Stimulated activated CD4-positive, alpha-beta T cell treated with anti-CD3 and anti-CD28 coated beads, Interleukin-4, amount 100 ng/mL, for 48 hours (primary cell): Measurements from ENCODE around the gene DLL3.
"Not testable (repeated sequence)": the region's sequence is repeated elsewhere in the genome, so short reads cannot be mapped to it uniquely, and the experiment has no call there.

Experiments used
- DNase-seq, 2 donors: peaks; one replicate each; pipeline ENCODE4 v3.0.0-alpha.2; 2020; ENCODE audit warnings: low read depth in 2 of 2

DLL3 gene, protein sequence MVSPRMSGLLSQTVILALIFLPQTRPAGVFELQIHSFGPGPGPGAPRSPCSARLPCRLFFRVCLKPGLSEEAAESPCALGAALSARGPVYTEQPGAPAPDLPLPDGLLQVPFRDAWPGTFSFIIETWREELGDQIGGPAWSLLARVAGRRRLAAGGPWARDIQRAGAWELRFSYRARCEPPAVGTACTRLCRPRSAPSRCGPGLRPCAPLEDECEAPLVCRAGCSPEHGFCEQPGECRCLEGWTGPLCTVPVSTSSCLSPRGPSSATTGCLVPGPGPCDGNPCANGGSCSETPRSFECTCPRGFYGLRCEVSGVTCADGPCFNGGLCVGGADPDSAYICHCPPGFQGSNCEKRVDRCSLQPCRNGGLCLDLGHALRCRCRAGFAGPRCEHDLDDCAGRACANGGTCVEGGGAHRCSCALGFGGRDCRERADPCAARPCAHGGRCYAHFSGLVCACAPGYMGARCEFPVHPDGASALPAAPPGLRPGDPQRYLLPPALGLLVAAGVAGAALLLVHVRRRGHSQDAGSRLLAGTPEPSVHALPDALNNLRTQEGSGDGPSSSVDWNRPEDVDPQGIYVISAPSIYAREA

DNA sequence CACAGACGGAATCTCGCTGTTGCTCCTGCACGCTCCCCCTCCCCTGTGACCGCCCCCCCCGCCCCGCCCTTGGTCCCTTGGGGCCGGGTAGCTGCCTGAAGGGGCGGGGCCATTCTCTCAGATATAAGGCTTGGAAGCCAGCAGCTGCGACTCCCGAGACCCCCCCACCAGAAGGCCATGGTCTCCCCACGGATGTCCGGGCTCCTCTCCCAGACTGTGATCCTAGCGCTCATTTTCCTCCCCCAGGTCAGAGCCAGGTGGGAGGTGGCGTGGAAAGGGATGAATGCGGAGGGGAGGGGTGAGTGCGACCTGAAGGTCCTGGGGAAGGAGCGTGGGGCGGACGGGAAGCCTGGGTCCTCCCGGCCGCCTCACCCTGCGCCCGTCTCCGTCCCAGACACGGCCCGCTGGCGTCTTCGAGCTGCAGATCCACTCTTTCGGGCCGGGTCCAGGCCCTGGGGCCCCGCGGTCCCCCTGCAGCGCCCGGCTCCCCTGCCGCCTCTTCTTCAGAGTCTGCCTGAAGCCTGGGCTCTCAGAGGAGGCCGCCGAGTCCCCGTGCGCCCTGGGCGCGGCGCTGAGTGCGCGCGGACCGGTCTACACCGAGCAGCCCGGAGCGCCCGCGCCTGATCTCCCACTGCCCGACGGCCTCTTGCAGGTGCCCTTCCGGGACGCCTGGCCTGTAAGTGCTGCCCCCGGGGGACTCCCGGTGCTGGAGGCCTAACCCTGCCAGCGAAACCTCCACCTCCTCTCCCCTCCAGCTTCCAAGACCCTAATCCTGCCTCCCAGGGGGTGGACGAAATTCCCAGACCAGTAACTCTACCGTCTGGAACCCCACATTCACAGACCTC is at the start of gene DLL3:
TSS of gene DLL3 (plus strand) at position 150 of the 845 bp plus-strand sequence. CDS start at position 178, 28 bp downstream.
- no peak for DNase-seq

DNA sequence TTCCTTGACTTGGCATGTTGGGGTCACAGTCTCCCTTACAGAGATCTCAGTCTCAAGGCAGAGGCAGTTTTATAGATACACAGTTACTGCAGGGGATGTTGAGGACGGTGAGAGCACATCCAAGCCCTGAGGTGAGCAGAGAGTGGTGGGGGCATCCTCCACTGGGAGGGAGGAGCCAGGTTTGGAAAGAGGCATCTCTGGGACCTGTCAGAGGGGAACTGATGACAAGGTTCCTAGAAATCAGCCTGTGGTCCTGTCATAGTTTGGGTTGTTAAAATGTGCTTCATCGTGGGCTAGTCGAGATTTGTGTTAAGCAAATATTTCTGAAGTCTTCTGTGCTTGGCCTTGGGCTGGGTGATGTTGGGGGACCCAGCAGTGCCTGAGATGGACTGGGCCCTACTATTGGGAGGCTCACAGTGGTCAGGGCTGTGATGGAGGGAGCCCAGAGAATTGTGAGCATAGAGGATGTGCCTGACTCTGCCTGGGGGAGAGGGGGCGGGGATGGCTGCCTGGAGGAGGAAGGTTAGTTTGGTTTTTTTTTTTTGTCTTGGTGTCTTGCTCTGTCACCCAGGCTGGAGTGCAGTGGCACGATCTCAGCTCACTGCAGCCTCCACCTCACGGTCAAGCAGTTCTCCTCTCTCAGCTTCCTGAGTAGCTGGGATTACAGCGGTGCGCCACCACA is 49.5 kb upstream of the DLL3 start:
- DNase-seq, result no peak

DNA sequence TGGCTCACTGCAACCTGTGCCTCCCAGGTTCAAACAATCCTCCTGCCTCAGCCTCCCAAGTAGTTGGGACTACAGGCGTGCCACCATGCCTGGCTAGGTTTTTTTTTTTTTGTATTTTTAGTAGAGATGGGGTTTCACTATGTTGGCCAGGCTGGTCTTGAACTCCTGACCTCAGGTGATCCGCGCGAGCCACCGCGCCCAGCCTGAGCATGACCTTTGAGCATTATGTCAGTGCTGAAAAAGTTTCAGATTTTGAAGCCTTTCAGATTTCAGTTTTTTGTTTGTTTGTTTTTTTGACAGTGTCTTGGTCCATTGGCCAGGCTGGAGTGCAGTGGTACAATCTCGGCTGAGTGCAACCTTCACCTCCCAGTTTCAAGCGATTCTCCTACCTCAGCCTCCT is 47.5 kb upstream of the DLL3 start:
- DNase-seq, result not testable (repeated sequence)

DNA sequence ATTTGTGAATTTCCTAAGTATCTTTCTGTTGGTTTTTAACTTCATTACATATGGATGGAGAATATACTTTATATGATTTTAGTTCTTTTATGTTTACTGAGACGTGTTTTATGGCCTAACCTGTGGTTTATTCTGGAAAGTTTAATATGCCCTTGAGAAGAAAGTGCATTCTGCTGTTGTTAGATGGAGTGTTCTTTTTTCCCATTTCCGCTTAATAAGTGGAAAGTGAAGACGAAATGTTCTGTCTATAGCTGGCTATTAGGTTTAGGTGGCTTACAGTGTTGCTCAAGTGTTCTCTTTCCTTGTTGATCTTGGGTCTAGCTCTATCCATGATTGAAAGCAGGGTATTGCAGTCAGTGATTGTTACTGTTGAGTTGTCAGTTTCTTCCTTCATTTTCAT is 35.3 kb upstream of the DLL3 start:
- no peak for DNase-seq

DNA sequence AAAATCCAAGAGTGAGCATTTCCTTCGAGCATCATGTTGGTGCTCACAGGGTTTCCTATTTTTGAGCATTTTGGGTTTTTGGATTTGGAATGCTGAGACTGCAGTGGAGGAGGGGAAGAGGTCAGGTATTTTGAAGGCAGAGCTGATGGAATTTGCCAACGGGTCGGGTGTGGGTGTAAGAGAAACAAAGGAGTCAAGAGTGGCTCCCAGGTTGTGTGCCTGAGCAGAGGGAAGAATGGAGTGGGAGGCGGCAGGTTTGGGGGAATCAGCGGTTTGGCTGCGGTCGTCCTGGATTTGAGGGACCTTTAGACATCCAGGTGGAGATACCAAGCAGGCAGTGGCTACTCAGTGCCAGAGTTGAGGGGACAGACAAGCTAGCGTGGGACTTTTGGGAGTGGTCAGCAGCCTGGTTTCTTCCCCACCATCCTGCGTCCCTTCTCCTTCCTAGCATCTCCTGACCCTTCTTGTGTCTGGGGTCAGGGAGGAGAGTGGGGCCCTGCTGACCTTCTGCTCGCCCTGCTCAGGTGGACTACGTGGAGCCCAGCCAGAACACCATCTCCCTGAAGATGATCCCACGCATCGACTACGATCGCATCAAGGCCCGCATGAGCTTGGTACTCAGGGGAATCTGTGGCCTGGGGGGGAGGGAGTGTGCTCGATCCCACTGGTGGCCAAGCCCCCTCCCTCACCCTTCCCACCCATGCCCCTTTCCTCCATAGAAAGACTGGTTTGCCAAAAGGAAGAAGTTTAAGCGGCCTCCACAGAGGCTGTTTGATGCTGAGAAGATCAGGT is 32.6 kb upstream of the DLL3 start:
- DNase-seq, result no peak

DNA sequence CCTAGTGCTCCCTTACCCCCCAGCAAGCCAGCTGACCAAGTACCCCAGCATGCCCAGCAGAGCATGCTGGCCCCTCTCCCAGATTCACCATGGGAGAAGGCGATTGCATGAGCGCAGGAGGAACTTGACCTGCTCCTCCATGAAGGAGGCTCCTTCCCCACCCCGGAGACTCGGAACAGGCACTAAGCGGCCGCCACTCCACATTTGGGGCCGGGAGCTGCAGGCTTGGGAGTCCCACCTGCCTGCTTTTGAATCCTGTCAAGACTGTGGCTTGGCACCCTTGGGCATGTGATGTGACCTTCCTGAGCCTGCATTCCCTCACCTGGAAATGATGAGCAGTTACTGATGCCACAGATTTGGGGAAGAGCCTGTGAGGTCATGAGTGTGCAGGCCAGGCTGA is 30.8 kb upstream of the DLL3 start:
- no peak for DNase-seq

DNA sequence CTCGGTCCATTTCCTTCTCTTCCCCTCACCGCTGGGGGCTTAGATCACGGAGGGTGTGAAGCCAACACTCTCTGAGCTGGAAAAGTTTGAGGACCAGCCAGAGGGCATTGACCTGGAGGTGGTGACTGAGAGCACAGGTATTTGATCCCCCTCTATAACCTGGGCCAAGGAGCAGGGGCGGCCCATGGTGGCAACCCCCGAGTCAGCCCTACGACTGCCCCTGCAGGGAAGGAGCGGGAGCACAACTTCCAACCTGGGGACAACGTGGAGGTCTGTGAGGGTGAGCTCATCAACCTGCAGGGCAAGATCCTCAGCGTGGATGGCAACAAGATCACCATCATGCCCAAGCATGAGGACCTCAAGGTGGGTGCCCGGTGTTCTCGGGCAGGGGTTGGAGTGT is 29.7 kb upstream of the DLL3 start:
- no peak for DNase-seq

DNA sequence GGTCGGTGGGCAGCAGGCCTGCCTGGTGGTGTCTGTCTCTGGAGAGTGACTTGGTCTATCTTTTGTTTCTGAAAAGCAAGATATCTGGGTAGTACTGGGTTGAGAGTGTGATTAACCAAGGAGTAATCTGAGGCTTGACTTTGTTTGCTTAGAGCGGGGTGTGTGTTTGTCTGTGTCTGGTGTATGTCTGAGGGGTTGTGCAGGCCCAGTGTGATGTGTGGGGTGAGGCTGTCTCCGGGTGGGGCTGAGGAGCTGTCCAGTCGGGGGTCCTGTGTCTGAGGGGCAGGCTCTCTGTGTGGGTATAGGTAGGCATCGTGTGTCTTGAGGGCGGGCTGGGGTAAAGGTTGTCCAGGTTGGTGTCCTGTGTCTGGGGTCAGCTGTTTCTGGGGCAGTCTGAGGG is 29.2 kb upstream of the DLL3 start:
- DNase-seq, result no peak

DNA sequence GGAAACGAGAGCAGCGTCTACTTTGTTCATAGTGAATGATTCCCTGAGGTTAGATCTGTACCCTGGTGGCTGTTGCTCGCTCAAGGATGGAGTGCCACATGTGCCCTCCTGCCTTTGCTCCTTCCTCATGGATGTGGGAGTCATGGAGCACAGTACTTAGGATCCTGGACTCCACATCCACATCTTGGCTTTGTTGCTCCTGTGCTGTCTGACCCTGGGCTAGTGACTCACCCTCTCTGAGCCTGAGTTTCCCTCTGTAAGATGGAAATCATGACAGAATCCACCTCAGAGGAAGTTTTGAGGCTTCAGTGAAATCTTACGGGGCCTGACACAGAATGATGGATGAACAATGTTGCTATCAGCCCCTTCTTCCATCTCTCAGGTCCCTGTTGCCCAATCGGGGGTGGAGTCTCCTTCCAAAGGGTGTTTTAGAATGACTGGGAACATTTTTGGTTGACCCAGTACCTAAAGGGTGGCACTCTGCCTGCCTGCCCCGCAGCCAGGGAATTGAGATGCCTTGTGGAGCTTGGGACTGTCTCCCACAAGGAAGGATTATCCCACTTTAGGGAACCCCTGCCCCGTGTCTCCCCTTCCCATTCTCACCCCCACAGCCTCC is 27.9 kb upstream of the DLL3 start:
- DNase-seq, result no peak

DNA sequence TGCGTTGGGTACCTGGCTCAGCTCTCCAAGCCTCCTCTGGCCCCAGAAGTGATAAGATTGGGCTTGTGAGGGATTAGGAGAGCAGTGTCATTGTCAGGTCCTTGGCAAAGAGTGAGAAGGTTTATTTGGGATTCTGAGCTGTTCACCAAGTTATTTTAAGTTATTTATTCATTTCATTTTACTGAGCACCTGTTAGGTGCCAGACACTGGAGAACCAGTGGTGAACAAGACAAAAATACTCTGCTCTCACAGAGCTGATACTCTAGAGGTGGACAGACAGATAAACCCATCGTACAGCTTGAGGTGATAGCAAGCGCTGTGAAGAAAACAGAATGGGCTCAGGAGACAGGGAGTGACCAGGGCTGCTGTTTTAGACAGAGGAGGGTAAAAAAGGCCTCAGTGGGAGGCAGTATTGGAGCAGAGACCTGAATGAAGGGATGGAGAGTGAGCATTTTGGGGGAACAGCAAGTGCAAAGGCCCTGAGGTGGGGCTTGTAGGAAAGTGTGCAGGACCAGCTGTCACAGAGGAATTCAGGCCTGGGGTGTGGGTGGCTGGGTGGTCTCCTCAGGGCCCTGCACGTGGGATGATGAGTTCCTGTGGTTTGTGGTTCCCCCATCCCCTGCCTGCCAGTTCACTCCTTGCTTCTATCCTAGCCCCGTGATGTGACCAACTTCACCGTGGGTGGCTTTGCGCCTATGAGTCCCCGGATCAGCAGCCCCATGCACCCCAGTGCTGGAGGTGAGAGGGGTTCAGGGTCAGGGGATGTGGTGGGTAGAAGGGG is 26.8 kb upstream of the DLL3 start:
- no peak for DNase-seq

DNA sequence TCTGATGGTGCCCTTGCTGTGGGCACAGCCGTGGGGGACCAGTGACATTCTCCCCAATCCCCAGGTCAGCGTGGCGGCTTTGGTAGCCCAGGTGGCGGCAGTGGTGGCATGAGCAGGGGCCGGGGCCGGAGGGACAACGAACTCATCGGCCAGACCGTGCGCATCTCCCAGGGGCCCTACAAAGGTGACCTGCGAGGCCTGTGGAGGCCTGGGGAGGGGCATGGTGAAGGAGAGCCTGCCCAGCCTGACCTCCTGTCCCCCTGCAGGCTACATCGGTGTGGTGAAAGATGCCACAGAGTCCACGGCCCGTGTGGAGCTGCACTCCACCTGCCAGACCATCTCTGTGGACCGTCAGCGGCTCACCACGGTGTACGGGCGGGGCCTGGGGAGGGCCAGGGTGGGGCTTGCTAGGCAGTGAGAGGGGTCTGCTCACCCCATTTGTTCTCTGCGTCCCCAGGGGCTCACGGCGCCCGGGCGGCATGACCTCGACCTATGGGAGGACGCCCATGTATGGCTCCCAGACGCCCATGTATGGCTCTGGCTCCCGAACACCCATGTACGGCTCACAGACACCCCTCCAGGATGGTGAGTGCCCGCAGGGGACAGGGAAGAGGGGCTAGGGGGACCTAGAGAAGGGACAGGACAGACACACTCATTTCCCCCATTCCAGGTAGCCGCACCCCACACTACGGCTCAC is 25.9 kb upstream of the DLL3 start:
- no peak for DNase-seq

DNA sequence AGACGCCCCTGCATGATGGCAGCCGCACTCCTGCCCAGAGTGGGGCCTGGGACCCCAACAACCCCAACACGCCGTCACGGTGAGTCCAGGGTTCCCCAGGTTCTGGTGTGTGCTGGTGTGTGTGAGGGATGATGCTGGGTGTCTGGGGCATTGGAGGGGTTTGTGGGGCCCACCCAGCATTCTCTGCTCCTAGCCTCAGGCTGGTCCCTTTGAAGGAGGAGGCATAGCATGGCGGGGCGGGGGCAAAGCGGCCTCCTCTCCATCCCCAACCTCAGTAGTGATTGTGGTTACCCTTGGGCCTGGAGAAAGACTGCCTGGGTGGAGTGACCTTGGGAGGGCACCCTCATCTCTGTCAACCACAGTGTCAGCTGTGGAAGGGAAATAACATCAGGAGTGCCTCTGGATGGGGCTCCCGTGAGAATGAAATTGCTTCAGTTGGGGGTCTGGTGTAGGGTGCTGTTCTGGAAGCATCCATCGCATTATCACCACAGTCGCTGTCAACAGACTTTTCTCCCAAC is 25.2 kb upstream of the DLL3 start:
- no peak for DNase-seq

DNA sequence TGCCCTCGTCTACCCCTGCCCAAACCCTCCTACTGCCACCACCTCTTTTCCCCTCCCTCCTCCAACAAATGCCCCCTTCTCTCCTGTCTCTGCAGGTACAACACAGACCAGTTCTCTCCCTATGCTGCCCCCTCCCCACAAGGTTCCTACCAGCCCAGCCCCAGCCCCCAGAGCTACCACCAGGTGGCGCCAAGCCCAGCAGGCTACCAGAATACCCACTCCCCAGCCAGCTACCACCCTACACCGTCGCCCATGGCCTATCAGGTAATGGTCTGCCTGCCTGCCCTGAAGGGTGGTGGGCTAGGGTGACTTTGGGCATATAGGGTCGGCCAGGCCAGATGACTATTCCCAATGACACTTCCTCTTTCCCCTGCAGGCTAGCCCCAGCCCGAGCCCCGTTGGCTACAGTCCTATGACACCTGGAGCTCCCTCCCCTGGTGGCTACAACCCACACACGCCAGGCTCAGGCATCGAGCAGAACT is 24.6 kb upstream of the DLL3 start:
- peak; percentile 64 to 70 for DNase-seq

DNA sequence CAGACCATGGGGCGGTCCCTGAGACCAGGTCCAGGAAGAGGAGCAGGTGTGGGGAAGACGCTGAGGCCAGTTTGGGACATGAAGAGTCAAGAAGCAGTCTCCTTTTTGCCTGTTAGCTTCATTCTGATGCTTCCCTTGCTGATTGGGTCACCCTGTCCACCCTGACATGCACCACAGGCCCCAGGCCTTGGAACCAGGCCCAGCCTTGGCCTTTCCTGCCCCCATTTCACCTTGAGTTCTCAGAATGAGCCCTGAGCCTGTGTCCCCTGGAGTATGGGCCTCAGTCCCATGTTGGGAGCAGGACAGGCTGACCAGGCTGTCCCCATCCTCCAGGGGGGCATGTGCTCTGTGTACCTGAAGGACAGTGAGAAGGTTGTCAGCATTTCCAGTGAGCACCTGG is 23.0 kb upstream of the DLL3 start:
- DNase-seq, result no peak

DNA sequence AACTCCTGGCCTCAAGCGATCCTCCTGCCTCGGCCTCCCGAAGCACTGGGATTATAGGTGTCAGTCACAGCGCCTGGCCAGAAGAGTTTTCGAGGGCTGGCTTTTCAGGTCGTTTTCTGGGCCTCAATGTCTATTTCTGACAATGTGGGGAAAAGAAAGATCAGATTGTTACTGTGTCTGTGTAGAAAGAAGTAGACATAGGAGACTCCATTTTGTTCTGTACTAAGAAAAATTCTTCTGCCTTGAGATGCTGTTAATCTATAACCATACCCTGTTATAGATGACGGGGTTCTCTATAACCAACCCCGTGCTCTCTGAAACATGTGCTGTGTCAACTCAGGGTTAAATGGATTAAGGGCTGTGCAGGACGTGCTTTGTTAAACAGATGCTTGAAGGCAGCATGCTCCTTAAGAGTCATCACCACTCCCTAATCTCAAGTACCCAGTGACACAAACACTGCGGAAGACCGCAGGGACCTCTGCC is 19.4 kb upstream of the DLL3 start:
- not testable (repeated sequence) for DNase-seq

DNA sequence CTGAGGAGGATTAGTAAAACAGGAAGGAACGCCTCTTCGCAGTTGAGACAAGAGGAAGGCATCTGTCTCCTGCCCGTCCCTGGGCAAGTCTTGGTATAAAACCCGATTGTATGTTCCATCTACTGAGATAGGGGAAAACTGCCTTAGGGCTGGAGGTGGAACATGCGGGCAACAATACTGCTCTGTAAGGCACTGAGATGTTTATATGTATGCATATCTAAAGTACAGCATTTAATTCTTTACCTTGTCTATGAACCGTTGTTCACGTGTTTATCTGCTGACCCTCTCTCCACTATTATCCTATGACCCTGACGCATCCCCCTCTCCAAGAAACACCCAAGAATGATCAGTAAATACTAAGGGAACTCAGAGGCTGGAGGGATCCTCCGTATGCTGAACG is 18.8 kb upstream of the DLL3 start:
- DNase-seq, result no peak

DNA sequence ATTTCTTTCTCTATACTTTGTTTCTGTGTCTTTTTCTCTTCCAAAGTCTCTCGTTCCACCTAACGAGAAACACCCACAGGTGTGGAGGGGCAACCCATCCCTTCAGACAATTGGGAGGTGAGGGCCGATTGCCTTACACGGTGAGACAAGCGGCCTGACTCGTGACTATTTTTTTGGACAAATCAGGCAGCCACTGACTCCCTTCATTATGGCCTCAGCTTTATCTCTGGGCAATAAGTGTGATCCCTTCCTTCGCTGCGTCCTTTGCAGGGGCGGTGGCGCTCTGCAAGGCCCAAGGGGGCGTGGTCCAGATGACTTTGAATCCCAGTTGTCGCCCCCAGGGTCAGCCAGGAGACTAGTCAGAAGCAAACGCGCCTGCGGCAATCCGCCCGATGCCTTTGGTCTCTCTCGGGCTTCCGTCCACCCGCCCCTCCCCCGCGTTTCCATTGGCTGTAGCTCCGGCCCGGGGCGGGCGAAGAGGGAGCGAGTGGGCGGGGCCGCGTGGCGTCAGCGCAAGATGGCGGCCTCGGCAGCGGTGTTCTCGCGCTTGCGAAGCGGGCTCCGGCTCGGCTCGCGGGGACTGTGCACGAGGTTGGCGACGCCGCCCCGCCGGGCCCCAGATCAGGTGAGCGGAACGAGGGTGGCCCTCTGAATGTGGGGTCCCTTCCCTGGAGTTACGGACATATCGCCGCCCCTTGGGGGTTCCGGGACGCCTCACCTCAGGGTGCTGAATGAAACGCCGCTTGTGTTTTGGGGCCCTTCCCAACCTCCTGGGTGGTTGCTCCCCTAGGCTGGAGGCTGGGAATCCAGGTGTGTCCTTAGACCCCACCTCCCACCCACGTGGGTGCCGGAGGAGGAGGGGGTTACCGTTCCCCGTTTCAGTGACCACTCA is 18.2 kb upstream of the DLL3 start, which contains the start of gene TIMM50:
TSS of gene TIMM50 (plus strand) at position 502 of the 892 bp plus-strand sequence. CDS start at position 518, 16 bp downstream.
- DNase-seq, result peak; percentile 99

DNA sequence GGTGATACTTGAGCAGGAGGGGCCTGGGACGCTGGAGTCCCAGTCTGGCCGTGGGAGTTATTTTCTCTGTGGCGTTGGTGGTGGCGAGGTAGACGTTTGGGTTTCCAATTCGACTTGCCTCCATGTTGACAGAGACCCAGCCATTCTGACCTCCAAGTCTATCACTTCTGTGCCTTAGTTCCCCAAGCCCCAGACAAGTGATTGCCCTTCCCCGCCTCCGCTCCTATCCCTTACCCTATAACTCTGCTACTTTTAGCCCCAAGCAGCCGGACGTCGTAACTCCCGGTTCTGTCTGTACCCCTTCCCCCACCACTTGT is 17.6 kb upstream of the DLL3 start:
- no peak for DNase-seq
